AG08396 (cell line): ENCODE data around the gene BATF3.

Experiments used
- DNase-seq: peaks from one replicate; pipeline ENCODE4 v3.0.0; 2012; ENCODE audit warnings: low spot score, mixed read lengths

Gene BATF3

DNA sequence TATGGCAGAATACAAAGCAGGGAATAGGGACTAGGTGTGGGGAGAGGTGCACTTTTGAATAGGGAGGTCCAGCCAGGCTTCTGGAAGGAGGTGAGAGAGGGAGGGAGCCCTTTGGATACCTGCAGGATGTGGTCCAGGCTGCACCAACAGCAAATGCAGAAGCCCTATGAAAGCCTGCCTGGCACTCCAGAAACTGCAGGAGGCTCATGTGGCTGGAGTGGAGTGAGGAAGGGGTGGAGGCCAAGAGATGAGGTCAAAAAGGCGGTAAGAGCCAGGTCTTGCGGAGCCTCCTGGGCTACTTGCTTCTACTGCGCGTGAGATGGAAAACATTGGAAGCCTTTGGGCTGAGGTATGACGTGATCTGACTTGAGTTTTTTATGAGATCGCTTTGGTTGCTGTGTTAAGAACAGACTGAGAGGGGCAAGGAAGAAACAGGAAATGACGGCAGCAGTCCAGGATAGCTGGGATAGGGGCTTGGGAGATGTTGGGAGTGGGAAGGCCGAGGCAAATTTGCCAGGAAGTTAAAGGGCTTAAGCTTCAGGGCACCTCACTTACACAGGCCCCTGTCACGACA, 4.4 kb upstream of the BATF3 start:
- DNase-seq, result no peak

DNA sequence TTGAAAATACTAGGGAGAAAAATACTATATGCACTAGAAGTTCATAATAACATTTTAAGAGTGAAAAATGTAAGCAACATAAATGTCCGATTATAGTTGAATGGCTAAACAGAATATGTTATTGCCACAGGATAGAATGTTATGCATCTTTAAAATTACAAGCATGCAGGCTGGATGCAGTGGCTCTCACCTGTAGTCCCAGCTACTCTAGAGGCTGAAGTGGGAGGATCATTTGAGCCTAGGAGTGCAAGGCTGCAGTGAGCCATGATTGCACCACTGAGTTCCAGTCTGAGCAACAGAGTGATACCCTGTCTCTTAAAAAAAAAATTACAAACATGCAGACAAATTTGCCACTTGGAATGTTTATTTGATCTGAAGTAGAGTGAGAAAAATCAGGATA, 3.0 kb upstream of the BATF3 start:
- DNase-seq, result no peak

DNA sequence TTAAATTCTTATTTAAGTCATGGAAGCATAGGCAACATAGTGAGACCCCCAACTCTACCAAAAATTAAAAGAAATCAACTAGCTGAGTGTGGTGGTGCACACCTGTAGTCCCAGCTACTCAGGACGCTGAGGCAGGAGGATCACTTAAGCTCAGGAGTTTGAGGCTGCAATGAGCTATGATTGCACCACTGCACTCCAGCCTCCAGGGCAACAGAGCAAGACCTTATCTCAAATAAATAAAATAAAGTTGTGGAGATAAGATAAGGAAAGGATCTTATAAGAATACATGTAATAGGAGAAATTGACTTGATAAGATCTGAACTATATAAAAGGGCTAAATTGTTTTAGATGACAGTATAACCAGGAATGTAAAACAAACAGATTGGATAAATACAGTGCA, 2.3 kb upstream of the BATF3 start:
- no peak for DNase-seq

DNA sequence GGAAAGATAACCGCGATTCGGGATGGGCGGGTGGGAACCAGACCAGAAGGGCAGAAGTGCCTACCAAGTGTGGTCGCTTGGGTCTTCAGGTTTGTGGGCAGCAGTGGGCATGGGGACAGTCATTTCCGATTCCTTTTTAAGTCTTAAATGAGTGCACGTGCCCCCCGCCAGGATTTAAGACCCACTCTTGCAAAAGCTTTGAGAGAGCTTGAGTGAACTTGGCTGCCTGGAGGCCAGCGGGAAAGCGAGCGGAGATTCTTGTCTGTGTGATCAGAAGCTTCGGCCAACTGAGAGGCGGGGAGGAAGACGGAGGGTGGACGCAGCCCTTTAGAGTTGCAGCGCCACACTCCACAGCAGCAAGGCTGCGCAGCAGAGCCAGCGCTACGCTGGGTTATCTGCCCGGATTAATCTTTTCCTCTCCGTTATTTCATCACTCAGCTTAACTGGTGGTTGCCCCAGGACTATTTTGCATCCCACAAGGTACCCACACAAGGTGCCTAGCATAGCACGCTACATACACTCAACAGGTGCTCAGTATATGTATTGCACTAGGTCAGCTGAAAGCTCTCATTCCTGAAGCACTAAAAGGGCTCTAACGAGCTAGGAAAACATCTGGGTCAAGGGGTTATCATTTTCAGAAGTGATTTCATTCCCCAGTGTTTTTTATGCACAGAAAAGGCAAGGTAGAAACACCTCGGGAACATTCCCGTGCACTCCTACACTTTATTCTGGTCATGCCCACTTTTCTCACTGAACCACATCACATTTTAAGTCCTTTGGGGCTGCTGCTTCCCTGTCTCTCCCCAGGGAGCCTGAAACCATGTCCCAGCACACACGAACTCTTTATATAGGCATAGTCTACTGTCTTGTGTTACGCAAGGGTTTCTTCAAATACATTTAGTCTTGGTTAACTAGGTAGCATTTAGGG, 1.5 kb upstream of the BATF3 start:
- peak; percentile 54 for DNase-seq

DNA sequence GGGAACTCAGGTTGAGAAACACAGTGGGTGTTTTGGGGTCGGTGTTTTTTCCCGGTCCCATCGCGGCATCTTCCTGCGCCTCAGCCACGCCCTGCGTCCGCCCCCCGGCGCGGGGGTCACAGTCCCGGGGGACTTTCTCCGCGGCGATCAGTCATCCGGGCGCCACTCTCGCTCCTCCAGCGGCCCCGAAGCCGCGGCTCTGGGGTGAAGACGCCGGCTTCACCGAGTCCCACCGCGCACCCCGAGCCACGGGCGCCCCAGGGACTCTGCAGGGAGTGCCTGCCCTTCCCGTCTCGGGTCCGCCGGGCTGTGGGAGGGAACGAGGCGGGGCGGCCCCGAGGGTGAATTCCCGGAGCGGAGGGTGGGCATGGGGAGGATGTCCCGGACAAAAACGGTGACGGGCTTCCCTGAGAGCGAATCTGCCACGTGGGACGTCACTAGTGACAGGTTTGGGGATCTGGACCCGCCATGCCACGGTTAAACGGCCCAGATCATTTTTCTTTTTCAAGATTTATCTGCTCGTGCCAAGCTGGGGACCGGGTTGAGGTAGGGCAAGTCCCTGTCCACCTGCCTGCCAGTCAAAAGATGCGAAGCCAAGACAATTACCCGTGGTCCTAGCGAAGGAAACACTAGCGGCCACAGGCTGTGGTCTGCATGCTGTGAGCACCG, 717 bp upstream of the BATF3 start:
- peak; percentile 50 for DNase-seq

DNA sequence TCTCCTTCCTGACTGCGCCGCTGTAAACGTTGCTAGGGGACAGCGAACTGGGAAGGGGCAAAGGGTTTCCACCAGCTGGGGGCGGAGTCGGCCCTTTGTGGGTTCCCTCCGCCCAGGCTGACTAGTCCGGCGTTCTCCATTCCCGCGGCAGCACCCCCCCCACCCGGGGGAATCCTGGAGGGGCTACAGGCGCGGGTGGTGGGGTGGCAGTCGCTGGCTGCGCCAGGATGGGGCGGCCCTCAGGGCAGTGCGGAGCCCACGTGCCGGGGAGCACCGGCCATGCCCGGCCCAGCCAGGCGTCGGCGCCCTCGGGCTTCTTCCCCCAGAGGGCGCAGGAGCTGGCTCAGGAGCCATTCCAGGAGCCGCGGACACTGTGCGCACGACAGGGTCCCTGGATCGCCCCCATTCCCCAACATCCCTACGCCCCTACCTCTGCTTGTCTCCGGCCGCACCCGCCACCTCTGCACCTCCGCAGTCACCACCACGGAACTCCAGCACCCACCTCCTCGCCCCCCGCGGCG, 476 bp downstream of the BATF3 start:
- peak; percentile 80 for DNase-seq

DNA sequence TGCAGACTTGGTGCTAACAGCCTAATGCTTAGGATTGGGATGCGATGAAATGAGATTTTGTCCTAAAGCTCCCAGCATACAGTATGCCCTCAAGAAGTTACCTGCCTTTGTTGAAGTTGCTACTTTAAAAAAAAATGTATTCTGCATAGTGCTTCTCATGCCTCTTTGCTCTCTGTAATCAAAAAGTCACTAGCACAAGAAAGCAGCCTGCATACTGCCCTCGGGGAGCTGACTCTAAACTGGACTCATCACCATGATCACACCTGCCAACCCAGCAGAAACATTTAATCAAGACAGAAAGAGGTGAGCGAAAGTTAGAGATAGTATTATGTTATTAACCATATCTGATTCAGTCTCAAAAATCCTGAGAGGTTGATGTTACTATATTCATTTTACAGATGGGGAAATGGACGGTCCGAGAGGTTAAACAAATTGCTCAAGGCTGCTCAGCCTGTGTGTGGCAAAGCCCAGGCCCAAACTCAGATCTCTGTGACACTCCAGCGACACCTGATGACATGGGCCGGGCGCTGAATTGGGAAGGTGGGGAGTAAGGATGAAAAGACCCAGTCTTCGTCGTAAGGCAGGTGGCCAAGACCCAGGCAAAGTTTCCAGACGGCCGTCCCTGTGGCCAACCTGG, 1.1 kb downstream of the BATF3 start:
- no peak for DNase-seq

DNA sequence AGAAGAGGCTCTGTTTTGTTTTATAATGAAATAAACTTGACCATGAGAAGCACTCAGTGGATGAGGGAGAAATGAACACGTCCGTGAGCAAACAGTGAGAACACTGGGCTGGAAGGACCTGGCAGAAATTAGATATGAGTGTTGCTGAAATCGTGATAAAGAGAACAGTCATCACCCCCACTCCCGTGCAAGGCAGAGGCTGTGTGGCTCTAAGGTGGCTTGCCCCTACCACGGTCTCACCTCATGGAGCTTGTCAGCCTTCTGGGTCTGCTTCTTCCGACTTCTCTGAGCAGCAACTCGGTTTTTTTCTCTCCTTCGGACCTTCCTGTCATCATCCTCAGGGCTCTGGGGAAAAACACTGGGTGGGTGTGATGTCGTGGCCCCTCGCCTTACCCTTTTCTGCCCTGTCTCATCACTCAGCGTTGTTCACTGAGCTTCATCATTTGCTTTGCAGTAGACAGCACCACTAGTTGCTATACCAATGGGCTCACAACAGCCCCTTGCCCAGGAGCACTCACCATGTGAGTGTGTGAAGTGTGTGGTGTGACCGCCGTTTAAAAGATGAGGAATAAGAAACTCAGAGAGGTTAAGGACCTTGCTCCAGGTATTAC, 2.8 kb downstream of the BATF3 start:
- DNase-seq, result no peak

DNA sequence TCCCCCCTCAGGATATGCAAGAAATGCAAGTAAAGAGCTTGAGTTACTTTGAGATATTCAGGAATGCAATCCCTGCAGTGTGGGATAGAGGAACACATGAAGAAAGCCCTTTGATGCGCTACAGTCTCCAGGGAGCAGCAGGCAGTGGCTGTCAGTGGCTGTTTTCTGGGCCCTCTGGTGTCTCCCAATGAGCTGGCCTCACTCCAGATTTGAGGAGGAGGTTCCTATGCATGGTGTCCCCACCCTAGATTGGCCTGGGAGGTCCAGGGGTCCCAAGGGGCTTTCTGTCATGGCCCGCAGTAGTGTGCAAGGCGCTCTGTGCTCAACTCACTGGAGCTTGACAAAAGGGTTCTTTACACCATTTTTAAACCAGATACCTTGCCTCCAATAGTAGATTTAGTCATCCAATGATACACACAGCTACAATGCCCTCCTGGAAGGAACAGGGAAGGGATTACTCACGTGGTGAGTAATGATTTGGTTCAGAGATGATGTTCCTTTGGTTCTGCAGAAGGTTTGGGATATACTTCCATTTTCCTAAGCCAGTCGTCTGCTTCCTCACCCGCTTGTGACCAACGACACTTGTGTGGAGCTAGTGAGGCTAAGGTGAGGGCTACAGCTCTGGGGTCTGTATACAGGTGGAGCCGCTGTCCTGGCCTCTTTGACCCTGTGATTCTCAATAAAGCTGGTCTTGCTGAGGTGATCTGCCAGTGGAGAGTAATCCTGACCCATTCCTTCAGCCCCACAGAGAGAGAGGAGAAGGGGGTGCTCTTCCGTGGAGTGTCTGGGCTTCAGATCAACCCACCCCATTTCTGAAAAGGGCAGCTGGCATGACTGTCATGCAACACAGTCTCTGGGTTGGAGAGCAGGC, 6.6 kb downstream of the BATF3 start:
- DNase-seq, result peak; percentile 80

DNA sequence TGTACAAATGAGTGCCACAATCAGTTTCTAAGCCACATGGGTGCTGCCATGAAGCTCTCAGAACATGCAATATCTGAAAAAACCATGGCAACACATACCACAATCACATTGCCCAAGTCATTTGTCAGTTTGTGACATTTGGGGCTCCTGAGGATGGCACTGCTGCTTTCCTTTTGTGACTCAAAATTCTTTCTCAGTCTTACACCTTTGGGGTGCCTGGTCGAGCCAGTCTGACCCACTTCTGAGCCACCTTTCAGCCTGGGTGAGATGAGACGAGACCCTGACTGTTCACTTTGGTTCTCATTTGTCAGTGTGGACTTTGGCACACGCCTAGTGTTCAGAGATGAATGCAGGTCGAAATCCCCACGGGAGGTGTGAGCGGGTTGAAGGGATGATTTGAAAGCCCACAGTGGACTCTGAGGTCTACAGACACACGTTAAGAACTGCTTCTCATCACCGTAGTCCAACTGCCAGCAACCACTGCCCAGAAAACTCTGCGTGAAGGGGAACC, 8.0 kb downstream of the BATF3 start:
- DNase-seq, result no peak

DNA sequence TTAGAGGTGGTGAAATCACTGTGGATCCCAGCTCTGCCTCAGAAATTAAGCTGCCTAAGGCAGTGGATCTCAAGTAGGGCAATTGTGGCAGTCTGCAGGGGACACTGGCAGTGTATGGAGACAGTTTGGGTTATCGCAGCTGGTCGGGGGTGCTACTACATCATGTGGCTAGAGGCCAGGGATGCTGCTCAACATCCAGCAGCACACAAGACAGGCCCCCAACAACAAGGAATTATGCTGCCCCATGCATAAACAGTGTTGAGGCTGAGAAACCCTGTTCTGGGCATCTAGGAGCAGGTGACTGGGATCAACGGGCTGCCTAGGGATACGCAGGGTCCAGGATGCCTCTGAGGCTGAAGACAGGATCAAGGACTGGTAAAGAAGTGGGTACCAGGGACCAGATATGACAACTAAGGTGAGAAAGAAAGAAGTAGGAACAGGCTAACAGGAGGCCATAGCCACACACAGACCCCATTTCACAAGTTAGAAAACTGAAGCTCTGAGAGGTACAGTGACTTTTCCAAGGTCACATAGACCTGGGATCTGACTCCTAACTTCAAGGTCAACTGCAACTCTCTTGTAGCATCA, 8.7 kb downstream of the BATF3 start:
- no peak for DNase-seq

DNA sequence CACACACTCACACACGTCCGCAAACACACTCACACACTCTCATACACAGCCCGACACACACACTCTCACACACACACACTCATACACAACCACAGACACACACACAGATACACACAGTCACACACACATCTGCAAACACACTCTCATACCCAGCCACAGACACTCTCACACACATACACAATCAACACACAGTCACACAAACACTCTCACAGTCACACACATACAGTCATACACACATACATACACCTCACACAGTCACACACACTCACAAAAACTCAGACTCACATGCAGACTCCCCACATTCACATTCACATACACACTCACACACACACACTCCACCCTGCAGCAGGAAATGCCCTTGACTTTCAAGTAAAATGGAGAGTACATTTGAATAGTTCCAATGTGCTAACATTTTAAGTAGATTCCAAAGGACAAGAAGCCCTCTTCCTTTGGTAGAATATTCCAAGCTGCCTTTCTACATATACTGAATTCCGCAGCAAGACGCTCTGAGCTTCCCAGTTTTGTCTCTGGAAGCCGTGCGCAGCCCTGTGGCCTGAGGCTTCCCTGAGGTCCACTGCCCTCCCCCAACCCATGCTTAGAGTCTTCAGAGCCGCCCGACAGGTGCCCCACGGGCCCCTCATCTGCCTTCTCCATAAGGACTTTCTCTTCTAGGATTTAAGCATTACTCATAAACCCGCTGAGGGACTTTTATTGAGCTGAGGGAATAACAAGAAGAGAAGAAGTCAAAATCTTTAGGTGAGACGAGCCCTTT, 9.7 kb downstream of the BATF3 start:
- no peak for DNase-seq

DNA sequence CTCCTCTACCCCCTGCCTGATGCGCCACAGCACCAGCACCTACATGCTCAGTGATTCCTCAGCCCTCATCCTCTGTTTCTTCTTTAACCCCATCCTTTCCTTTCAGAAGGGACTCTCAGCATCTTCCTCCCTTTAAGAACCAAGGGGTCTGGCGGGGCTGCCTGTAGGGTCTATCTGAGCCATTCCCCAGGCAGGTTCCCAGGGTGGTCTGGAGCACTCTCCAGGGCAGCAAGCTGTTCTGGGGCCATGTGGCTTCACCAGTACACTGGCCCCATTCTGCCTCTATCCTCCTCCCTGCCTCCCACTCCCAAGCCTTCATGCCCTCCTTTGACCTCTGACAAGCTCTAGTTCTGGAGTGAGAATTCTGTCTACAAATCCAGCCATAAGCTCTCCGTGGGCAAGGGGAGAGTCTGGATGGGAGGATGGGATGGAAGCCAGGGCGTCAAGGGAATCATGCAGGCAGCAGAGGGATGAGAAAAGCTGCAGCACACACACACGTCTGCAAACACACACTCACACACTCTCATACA, 10.4 kb downstream of the BATF3 start:
- no peak for DNase-seq

DNA sequence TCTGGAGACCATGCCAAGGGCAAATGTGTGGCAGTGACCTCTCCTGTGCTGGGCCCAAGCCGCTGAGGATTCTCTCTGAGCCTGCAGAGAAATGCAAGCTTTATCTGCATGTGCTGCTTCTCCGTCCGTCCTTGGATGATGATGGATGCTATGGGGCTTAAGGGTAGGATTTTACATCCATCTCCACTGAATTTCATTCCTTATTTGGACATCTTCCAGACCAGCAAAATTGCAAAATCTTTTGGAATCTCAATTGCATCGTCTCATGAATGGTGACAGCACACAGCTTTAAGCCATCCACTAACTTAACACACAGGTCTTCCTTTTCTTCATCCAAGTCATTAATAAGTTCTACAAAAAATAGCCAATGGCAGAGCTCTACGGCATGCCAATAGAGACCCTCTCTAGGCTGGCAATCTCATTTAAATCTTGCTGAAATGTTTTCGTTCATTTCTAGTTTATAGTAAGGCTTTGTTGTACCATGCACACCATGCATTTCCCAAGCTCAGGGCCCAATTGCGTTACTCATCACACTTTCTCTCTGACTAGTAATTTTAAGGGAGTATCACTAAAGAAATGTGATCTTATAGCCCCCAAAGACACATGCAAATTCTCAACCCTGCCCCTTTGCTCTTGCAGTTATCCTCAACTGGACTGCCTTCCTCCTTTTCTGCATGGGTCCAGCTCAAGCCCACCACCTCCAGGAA, 11.1 kb downstream of the BATF3 start:
- no peak for DNase-seq

DNA sequence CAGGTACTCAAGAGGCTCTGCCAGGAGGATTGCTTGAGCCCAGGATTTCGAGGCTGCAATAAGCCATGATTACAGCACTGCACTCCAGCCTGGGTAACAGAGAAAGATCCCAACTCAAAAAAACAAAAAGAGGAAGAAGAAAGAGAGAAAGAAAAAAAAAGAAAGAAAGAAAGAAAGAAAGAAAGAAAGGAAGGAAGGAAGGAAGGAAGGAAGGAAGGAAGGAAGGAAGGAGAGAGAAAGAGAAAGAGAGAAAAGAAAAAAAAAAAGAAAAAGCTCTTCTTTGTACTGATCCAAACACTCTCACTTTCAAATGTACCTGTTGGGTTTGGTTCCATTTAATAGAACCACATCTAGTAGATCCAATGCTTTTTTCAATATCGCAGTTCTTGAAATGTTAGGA, 11.8 kb downstream of the BATF3 start:
- DNase-seq, result no peak

DNA sequence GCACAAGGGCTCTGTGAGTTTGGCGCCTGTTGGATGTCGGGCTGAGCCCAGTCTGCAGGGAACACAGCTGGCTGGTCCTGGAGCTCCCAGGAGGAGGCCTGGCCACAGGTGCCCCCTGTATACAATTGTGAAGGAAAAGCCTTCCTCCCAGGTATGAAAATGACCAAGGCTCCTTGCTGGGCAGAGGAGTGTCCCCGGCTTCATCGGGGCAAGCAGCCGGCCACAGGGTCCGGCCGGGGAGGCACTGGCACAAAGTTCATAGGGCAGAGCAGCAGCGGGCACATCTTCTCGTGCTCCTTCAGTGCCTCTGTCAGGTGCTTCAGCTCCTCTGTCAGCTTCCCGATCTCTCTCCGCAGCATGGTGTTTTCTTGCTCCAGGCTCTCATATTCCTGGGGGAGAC, 13.0 kb downstream of the BATF3 start:
- DNase-seq, result no peak

DNA sequence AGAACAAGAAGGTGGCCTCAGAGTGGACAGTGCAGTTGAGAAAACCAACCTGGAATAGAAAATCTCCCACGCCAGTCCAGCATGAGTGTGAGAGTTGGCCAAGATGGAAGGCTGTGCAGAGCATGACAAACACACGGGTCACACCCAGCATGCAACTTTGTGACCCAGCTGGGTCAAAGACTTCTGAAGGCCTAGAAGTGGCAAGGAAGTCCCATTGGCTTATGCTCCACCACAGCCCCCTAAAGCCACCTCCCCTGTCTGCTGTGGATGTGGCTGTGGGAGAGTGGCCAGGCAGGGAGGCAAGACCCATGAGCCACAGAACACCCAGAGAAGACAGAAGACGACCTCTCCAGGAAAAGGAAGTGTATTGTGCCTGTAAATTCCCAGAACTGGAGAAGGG, 13.6 kb downstream of the BATF3 start:
- no peak for DNase-seq

DNA sequence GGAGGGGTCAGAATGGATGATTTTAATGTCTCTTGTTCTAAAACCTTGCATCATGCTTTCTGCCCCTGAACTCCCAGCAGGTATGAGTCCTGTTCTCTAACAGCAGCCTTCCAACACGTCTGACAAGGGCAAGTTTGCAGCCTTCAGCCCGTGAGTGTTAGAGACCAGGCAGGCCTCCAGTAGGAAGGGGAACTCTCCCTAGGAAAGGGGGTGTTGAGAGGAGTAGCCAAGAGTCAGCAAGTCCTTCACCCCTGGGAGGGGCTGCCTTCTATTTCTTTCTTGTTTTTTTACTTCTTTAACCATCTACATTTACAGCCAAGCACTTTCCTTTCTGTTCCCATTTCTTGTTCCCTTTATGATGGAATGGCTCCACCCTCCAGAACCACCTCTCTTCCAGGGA, 14.2 kb downstream of the BATF3 start:
- DNase-seq, result no peak
